Measurements from ENCODE around the gene TMEM208. TPM values are rescaled to one million over a fixed set of nuclear protein-coding genes. Genes with fewer than 3 reads are reported as not detected.

The TMEM208 gene
- total and polyA plus RNA-seq, 4 experiments from 2014 or later: 35.5 to 99.1 (median 60.0) TPM

DNA sequence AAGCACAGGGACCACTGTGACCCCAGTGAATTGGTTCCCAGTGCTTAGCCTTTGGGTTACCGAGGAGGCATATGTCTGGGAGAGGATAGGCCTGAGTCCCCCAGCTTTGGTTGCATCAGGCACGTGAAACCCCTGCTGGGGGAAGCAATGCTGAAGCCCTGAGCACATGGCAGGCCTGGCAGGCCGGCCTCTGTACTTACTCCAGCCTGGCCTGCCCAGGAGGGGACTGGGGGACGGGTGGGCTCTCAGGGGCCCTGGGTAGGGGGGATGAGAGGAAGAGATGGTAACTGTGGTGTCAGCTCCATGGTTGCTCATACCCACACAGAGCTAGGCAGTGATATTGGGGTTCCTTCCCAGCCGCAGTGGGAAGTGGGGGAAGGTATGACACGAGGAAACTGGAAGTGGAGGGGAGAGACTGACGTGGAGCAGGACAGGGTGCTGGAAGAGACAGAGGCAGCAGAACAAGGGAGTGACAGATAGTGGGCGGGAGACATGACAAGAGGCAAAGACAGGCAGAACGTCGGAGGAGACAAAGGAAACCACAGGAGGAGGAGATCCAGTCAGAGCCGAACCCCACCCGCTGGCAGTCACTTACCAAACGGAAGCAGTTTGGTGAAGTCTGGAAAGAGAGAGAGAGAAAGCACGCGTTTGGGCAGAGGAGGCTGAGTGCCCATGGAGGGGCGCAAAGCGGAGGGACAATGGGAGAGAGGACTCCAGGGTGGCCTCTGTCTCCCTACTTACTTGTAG, 9.1 kb downstream of the TMEM208 start:
- H3K27ac Mint-ChIP-seq: peak overlapping the region; percentile 92 to 99 (median 97)
- no peaks in the 10 kb centered on the region for H3K9me3 Mint-ChIP-seq
- Histone ChIP-seq H3K27me3 (ENCODE audit: insufficient read depth, low read length) (no peaks in the 10 kb centered on the region), H3K9me3 (ENCODE audit: control insufficient read depth in 1 of 2, low read length in 2 of 2) (no peaks in the 10 kb centered on the region), H3K36me3 (ENCODE audit: insufficient read depth, low read length) (peaks cover 40% of the 10 kb centered on the region), H3K27ac (ENCODE audit: low read depth, low read length) (peak overlapping the region; percentile 56), H3K4me1 (ENCODE audit: insufficient read depth, low read length) (peaks cover 13% of the 10 kb centered on the region), H3K4me3 (ENCODE audit: low read length in 2 of 2) (peak overlapping the region; percentile 17)
- H3K36me3 Mint-ChIP-seq: peaks cover 25 to 46% of the 10 kb centered on the region in 2 donors
- peak in 4 of 5 donors; percentile 80 to 90 (median 84) for DNase-seq
- H3K4me1 Mint-ChIP-seq: peaks cover 8 to 26% (median 9%) of the 10 kb centered on the region in 4 donors
- CTCF ChIA-PET (ENCODE audit: partially characterized antibody): interaction anchor here (0.7 to 2.2 kb wide), 5 partner anchors 9 to 51 kb away, joined by 3 to 7 read pairs (median 5); partner anchors contain the start of gene TMEM208
- H3K27me3 Mint-ChIP-seq: no peaks in the 10 kb centered on the region
- H3K4me3 Mint-ChIP-seq: peak overlapping the region; percentile 71 to 88 (median 81)
- POLR2A ChIA-PET (ENCODE audit: partially characterized antibody): interaction anchor here (0.8 to 17.2 kb wide), 6 partner anchors 9 to 355 kb away, joined by 3 to 259 read pairs (median 3); partner anchors contain the start of genes FHOD1, PDP2, SLC9A5 and TMEM208
- intact Hi-C loops (cut with micrococcal nuclease): loop anchor here (1.0 kb wide), 2 partner anchors 9 to 11 kb away; partner anchors contain the start of genes FHOD1 and TMEM208

DNA sequence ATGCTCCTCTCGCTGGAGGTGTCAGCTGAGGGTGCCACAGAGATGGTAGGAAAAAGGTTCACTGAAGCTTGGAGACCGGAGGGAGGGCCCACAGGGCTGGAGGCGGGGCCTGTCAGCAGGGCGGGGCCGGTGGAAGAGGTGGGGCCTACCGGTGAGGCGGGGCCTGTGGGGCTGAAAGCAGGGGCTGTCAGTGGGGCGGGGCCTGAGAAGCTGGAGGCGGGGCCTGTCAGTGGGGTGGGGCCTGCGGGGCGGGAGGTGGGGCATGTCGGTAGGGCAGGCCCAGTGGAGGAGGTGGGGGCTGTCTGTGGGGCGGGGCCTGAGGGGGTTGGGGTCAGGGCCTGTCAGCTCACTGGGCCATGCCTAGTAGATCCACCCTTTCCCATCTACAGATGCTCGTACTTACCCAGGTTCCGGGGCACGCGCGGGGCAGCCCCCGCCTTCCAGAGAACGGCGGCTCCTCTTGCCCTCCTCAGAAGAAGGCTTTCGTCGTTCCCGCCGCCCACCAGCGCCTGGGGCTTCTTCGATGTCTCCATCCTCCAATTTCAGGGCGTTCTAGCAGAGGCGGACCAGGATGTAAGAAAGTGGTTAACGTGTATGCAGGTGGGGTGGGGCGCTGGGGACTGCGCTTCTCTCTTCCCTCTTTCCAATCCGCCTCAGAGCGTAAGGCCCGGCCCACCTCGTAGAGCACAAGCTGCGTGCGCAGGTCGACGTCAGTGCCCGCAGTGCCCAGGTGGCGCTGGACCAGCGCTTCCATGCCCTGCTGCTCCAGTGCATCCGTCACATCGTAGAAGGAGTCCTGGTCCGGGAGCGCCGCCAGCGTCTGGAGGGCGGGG, 9.8 kb downstream of the TMEM208 start:
- DNase-seq: peak; percentile 83 to 87 (median 84)
- peak overlapping the region; percentile 71 to 88 (median 81) for H3K4me3 Mint-ChIP-seq
- intact Hi-C loops (cut with micrococcal nuclease): loop anchor here (1.0 kb wide), 2 partner anchors 9 to 11 kb away; partner anchors contain the start of genes FHOD1 and TMEM208
- peak overlapping the region; percentile 56 for H3K27ac ChIP-seq (ENCODE audit: low read depth, low read length)
- H3K36me3 Mint-ChIP-seq: peaks cover 25 to 49% of the 10 kb centered on the region in 2 donors
- POLR2A ChIA-PET (ENCODE audit: partially characterized antibody): interaction anchor here (0.5 to 17.2 kb wide), 7 partner anchors 9 to 356 kb away, joined by 3 to 259 read pairs (median 3); partner anchors contain the start of genes FHOD1, PDP2, SLC9A5 and TMEM208
- peaks cover 32% of the 10 kb centered on the region for H3K36me3 ChIP-seq (ENCODE audit: insufficient read depth, low read length)
- H3K9me3 Mint-ChIP-seq: no peaks in the 10 kb centered on the region
- H3K27me3 ChIP-seq (ENCODE audit: insufficient read depth, low read length): no peaks in the 10 kb centered on the region
- H3K9me3 ChIP-seq (ENCODE audit: control insufficient read depth in 1 of 2, low read length in 2 of 2): no peaks in the 10 kb centered on the region
- H3K27me3 Mint-ChIP-seq: no peaks in the 10 kb centered on the region
- peak overlapping the region; percentile 92 to 99 (median 97) for H3K27ac Mint-ChIP-seq
- H3K4me1 Mint-ChIP-seq: peaks cover 8 to 26% (median 14%) of the 10 kb centered on the region in 4 donors
- CTCF ChIA-PET (ENCODE audit: partially characterized antibody): interaction anchor here (1.5 to 2.2 kb wide), 2 partner anchors 13 to 52 kb away, joined by 5 to 7 read pairs; no protein-coding TSS in a partner anchor
- peak overlapping the region; percentile 17 for H3K4me3 ChIP-seq (ENCODE audit: low read length in 2 of 2)
- peaks cover 13% of the 10 kb centered on the region for H3K4me1 ChIP-seq (ENCODE audit: insufficient read depth, low read length)

DNA sequence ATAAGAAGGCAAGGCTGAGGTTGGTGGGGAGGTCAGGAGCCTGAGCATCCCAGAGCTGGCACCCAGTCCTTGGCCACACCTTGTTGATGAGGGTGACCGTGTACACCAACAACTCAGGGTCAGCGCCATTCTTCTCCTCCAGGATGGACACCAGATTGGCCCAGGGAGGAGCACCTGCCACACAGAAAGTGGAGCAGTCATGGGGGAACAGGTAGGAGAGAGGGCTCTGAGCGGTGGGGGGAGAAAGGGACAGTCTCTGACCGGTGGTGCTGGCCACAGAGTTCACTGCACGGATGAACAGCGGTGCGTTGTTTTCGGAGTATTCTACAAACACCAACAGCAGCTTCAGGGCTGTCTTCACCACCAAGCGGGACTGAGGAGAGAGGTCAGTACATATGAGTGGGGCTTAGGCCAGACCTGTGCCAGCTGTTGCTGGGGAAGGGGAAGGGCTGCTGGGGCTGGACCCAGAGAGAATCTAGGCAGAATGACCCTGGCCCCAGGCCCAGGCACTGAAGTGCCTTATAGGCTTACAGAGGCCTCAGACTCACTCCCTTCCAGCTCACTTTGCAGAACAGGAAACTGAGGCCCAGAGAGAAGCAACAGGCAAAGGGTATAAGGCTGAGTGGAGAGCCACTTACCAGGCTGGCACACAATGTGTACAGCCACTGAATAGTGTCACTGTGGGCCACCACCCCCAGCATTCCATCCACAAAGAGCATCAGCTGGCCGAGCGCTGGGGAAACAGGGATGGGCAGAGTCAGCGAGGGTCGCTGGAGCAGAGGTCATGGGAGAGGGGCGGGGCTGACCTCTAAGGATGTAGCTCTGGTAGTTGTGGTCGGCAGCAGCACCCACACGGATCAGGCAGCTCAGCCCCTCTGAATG, 10.7 kb downstream of the TMEM208 start:
- peak overlapping the region in 5 of 7 donors; percentile 51 to 92 (median 80) for H3K27ac Mint-ChIP-seq
- Histone ChIP-seq H3K9me3 (ENCODE audit: control insufficient read depth in 1 of 2, low read length in 2 of 2) (no peaks in the 10 kb centered on the region), H3K27ac (ENCODE audit: low read depth, low read length) (no peak overlapping the region), H3K4me1 (ENCODE audit: insufficient read depth, low read length) (peaks cover 17% of the 10 kb centered on the region), H3K36me3 (ENCODE audit: insufficient read depth, low read length) (peaks cover 30% of the 10 kb centered on the region), H3K4me3 (ENCODE audit: low read length in 2 of 2) (no peak overlapping the region), H3K27me3 (ENCODE audit: insufficient read depth, low read length) (no peaks in the 10 kb centered on the region)
- intact Hi-C loops (cut with micrococcal nuclease): no loop called here
- H3K4me3 Mint-ChIP-seq: peak overlapping the region in 1 of 8 donors; percentile 6
- ChIA-PET POLR2A (ENCODE audit: partially characterized antibody) (interaction anchor here (1.3 to 17.2 kb wide), 4 partner anchors 8 to 78 kb away, joined by 3 to 259 read pairs (median 24); partner anchors contain the start of genes FBXL8, FHOD1, SLC9A5 and TMEM208), CTCF (ENCODE audit: partially characterized antibody) (interaction anchor here (1.1 to 1.4 kb wide), 4 partner anchors 10 to 275 kb away, joined by 3 read pairs; partner anchors contain the start of gene FHOD1)
- H3K9me3 Mint-ChIP-seq: no peaks in the 10 kb centered on the region
- H3K4me1 Mint-ChIP-seq: peaks cover 9 to 26% (median 17%) of the 10 kb centered on the region in 4 donors
- DNase-seq: no peak
- no peaks in the 10 kb centered on the region for H3K27me3 Mint-ChIP-seq
- H3K36me3 Mint-ChIP-seq: peaks cover 25 to 51% of the 10 kb centered on the region in 2 donors

DNA sequence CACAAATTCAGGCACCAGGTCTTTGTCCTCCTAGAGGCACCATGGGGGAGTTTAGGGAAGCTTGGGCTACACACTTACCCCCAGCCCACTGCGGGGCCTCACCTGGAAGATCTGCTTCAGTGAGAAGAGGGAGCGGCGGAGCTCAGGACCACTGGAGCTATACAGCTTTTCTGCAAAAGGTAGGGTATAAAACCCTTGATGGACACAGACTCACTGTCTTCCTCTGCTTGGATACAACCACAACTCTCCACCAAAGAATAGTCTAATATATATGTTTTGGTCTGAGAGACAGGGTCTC, 11.3 kb downstream of the TMEM208 start:
- DNase-seq: no peak
- H3K36me3 ChIP-seq (ENCODE audit: insufficient read depth, low read length): peaks cover 29% of the 10 kb centered on the region
- Mint-ChIP-seq H3K4me1 (peaks cover 9 to 26% (median 17%) of the 10 kb centered on the region in 4 donors), H3K4me3 (no peak overlapping the region), H3K27ac (peak overlapping the region in 5 of 7 donors; percentile 9 to 70 (median 48)), H3K27me3 (no peaks in the 10 kb centered on the region), H3K9me3 (no peaks in the 10 kb centered on the region), H3K36me3 (peaks cover 25 to 50% of the 10 kb centered on the region in 2 donors)
- intact Hi-C loops (cut with micrococcal nuclease): no loop called here
- no peaks in the 10 kb centered on the region for H3K27me3 ChIP-seq (ENCODE audit: insufficient read depth, low read length)
- ChIA-PET POLR2A (ENCODE audit: partially characterized antibody) (interaction anchor here (1.3 to 17.2 kb wide), 4 partner anchors 7 to 79 kb away, joined by 3 to 259 read pairs (median 24); partner anchors contain the start of genes FBXL8, FHOD1, SLC9A5 and TMEM208), CTCF (ENCODE audit: partially characterized antibody) (interaction anchor here (1.1 to 1.4 kb wide), 4 partner anchors 9 to 275 kb away, joined by 3 read pairs; partner anchors contain the start of gene FHOD1)
- no peak overlapping the region for H3K4me3 ChIP-seq (ENCODE audit: low read length in 2 of 2)
- no peaks in the 10 kb centered on the region for H3K9me3 ChIP-seq (ENCODE audit: control insufficient read depth in 1 of 2, low read length in 2 of 2)
- H3K27ac ChIP-seq (ENCODE audit: low read depth, low read length): no peak overlapping the region
- peaks cover 20% of the 10 kb centered on the region for H3K4me1 ChIP-seq (ENCODE audit: insufficient read depth, low read length)

DNA sequence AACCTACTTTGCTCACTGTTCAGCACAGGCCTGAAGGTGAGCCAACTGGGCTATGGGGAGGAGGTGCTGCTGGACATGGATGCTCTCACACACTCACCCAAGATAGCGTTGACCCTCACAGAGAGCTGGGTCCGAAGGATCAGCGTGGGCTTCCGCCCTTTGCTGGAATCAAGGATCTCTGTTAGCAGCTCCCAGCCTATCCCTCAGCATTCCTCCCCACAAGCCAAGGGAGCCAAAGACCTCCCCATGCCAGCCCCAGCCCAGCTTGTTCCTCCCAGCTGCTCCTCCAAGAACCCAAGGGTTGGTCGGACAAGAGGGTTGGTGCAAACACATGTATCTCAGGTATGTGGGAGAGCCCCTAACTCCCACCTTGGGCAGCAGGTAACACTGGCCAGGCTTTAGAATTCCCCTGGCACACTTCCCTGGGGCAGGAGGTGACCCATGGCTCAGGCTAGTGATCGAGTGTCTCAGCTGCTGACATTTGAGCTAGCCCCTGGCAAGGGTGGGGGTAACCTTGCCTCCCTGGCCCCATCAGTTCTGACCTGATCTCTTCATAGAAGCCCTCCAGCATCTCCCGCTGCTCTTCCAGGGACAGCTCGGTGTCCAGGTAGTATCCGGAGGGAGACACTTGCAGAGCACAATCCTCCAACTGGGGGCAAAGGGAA, 12.0 kb downstream of the TMEM208 start:
- ChIA-PET POLR2A (ENCODE audit: partially characterized antibody) (interaction anchor here (1.3 to 17.2 kb wide), 3 partner anchors 7 to 79 kb away, joined by 5 to 259 read pairs (median 44); partner anchors contain the start of genes FBXL8, FHOD1, SLC9A5 and TMEM208), CTCF (ENCODE audit: partially characterized antibody) (interaction anchor here (1.1 to 1.4 kb wide), 5 partner anchors 8 to 274 kb away, joined by 3 read pairs; partner anchors contain the start of genes FHOD1 and TMEM208)
- Mint-ChIP-seq H3K4me1 (peaks cover 10 to 32% (median 22%) of the 10 kb centered on the region in 4 donors), H3K4me3 (no peak overlapping the region), H3K27ac (peak overlapping the region in 5 of 7 donors; percentile 2 to 72 (median 62)), H3K27me3 (no peaks in the 10 kb centered on the region), H3K36me3 (peaks cover 22 to 44% of the 10 kb centered on the region in 2 donors), H3K9me3 (no peaks in the 10 kb centered on the region)
- Histone ChIP-seq H3K4me1 (ENCODE audit: insufficient read depth, low read length) (peaks cover 26% of the 10 kb centered on the region), H3K27ac (ENCODE audit: low read depth, low read length) (no peak overlapping the region), H3K4me3 (ENCODE audit: low read length in 2 of 2) (no peak overlapping the region), H3K36me3 (ENCODE audit: insufficient read depth, low read length) (peaks cover 27% of the 10 kb centered on the region), H3K27me3 (ENCODE audit: insufficient read depth, low read length) (no peaks in the 10 kb centered on the region), H3K9me3 (ENCODE audit: control insufficient read depth in 1 of 2, low read length in 2 of 2) (no peaks in the 10 kb centered on the region)
- no peak for DNase-seq
- intact Hi-C loops (cut with micrococcal nuclease): no loop called here

Data from CD4-positive, alpha-beta memory T cell (primary cell).